HG02759 (cell line): Measurements from ENCODE around the gene ENDOV.

Experiments used
- ATAC-seq: cut with Tn5 transposase; IDR thresholded peaks from one replicate; pipeline ENCODE4 v1.9.1; 2021; ENCODE audit warnings: mild to moderate bottlenecking, moderate library complexity; ENCODE audit not compliant: unreplicated experiment

The ENDOV gene

DNA sequence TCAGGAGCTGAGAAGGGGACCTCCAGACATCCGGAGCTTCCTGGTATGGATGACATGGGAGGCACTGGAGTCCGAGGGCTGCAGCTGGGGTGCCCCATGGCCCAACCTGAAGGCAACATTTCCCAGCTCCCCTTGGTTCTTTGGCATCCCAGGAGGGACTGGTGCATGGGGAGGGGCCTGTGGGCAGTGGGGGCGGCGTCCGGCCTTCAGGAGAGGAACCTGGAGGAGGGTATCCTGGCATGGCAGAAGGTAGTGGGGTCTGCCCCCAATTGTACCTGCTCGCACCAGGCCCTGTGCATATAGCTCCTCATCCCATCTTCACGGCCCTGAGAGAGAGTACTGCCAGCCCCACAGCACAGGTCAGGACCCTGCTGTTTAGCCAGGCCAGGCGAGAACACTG, 49.5 kb downstream of the ENDOV start:
- no peak for ATAC-seq

DNA sequence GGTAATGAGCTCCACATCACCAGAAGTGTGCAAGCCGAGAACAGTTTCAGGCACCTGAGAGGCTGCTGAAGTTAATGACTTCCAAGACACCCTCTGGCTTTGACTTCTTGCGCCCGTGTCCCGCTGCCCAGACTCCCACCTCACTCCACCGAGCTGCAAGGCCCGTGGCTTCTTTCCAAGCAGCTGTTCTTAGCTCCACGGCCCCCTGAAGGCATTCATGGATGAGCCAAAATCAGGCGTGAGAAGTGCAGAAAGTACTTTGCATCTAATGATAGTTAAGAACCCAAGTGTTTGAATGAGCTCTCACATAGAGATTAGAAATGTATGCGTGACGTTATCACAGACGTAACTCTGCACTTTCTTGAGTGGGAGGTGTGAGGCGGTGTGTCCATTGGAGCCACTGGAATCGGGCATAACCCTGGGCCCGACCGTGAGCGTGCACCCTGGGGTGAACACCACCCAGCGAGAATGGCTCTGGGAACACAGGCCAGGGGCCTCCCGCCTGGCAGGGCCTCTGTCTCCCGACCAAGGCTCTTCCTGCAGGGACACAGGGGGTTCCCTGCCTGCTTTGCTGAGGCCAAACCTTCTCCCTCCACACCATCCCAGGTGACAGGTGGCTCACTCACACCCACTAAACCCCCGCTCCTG, 50.5 kb downstream of the ENDOV start:
- ATAC-seq = no peak

DNA sequence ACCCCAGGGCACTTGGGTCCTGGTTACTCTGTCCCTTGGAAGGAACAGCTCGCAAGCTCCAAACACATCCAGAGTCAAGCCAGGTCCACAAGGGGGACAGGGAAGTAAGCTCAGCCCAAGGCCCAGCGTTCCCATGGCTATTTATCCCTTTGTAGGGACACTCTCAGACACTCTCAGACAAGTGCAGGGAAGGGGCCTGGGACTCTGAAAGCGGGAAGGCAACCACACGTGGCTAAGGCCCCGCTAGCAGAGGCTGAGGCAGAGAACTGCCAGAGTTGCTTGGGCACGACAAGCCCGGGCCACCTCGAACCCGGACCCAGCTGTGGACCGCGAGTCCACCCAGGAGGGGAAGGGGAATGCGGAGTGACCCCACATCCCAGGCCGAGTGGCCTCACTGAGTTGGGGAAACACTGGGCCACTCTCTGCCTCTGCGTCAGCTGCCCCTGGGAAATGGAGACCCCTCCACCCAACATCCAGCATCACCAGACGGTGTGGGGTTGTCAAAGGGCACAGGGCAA, 51.3 kb downstream of the ENDOV start:
- no peak for ATAC-seq

DNA sequence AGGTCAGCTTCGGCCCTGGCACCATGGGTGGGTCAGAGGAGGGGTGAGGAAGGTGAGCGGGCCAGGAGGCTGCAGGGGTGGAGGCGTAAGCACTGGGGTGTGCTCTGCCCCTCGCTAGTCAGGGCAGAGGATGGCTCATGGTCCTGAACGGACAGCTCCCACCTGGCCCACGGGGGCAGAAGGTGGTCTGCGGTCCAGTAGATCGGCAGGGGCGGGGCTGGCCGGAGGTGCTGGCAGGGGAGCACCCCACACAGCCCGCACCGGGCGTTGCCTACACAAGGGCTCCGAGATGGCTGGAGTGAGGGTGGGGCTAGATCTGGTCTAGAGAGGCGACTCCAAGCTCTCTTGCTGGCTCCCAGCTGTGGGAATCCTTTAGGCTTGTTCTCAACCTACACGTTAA, 53.3 kb downstream of the ENDOV start:
- no peak for ATAC-seq

DNA sequence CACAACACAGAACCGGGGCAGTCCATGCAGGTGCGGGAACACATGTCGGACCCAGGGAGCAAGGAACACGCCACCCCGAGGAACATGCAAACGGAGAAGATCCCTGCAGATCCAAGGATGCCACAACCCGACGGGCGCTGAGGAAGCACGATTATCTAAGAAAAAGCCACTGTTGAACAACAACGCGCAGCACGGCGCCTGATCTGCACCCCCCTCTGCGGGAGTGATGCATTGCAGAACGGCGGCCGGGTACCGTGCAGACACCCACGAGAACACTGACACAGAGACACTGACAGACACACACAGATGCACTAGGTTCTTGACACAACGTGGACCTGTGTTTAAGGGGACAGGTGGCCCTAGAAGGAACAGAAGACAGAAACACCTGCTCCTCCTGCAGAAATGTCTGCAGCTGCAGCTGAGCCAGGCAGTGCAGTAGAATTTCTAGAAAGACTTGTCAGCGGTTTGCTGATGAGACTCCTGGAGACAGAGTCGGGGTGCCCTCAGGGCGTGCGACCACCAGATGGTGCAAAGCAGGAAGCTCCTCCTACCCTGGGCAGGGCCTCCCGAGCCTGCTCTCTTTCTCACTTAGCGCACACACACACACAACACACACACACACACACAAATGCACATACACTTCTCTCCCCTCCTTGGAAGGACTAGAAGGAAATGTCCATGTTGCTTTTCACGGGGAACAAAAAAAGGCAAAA, 54.0 kb downstream of the ENDOV start:
- no peak for ATAC-seq

DNA sequence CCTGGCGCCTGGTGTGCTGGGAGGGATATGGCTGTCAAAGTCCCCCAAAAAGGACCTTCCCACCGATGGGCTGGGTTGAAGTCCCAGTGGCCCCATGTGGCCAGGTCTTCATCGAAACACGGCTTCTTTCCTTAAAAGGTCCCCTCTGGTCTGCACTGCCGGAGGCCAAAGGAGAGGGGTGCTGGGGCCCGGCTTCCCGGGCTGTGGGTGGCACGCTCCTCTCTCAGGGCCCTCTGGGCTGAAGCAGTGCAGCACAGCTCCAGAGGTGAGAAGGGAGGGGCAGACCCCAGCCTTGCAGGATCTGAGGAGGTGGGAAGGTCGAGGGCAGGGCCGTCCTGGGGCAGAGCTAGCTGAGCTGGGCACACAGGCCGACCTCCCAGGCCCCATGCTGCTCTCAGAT, 54.7 kb downstream of the ENDOV start:
- ATAC-seq = no peak

DNA sequence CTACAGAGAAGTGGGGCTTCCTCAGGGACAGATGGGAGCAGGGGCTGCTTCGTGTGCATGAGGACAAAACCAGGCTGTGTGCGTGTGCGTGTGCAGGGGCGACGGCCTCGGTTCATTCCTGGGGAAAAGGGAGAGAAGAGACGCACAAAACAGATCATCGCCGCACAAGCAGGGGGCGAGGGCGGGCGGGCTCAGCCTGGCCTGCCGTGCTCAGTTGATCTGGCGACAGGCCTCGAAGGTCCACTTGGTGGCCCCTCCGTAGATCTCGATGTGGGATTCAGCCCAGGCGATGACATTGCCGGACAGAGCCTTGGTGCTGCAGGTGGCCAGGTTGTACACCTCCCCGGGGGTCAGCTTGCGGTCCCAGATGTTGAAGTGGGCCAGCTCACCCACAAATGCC, 55.6 kb downstream of the ENDOV start:
- no peak for ATAC-seq

DNA sequence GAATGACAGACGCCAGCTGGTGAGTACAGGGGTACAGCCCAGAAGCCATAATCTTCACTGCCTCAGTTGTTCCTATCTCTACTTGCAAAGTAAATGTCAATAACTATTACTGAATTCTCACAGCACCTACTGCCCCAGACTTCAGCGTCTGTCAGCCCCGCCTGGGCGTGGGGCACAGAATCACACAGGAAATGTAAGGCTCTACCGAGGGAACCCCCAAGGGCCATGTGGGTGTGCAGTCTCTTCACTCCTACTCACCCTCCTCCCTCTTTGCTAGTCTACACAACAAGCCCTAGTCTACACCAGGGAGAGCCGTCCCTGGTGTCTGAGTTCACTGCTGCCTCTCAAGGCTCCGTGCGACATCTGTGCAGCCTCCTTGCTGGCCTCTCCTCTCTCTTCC, 57.0 kb downstream of the ENDOV start:
- no peak for ATAC-seq

DNA sequence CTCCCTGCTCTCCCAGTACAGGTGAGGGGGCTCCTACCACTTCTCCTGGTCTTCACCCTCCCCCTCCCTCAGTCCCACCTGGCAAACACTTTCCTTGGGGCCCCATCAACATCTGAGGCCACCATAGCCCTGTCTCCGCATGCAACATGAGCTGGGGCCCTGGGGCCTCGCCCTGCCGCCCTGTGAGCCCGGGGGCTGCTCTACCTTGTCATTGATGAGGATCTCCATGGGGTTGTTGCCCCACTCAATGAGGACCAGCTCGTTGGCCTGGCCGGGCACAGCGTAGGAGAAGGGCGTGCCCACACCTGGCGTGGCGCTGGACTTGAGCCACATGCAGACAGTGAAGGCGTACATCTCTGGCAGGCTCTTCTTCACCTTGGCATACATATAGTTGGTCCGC, 58.0 kb downstream of the ENDOV start:
- ATAC-seq = no peak

DNA sequence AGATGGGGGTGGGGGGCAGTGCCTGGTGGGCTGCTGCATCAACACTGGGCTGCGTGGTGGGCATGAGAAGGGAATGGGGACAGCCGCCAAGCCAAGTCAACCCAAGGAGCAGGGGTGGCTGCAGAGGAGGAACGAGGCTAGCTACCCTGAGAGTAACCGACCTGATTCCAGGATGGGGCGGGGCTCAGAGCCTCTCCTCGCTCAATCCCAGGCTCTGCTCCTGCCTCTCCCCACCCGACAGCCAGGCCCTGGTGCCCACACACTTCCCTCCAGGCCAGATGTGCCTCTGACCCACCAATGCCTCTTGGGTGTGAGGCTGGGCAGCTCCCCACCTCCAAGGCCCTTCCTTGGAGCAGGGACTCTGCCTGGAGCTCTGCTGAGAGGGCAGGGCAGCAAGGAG, 58.7 kb downstream of the ENDOV start:
- no peak for ATAC-seq

DNA sequence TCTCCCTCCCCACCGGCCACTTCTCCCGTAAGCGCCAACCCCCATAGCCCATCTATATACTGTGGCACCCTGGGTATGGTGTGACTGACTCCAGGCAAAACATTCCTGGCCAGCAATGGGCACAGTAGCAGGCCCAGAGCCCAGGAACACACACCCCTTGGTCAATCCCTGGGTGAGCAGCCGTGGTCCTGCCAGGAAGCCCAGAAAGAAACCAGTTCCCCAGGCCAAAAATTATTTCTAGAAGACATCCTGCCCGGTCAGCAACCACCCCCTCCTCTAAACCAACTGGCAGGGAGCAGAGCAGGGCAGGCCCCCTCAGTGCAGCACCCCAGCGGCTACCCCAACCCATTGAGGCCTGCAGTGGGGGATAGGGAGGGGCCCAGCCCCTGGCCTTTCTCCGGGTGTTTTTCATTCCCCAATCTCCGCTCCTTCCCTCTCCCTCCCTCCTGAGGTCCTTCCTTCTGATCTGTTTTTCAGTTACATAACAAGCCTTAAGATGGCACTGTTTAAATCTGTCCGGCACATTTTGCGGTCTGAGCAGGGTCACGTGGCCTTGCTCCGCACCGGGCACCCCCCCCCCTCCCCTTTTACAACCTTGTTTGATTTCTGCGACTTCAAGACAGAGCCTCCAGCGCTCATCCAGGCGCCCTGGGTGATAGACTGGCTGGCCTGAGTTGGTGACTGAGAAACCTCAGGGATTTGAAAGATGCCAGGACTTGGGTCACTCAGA, 59.4 kb downstream of the ENDOV start:
- ATAC-seq = no peak

DNA sequence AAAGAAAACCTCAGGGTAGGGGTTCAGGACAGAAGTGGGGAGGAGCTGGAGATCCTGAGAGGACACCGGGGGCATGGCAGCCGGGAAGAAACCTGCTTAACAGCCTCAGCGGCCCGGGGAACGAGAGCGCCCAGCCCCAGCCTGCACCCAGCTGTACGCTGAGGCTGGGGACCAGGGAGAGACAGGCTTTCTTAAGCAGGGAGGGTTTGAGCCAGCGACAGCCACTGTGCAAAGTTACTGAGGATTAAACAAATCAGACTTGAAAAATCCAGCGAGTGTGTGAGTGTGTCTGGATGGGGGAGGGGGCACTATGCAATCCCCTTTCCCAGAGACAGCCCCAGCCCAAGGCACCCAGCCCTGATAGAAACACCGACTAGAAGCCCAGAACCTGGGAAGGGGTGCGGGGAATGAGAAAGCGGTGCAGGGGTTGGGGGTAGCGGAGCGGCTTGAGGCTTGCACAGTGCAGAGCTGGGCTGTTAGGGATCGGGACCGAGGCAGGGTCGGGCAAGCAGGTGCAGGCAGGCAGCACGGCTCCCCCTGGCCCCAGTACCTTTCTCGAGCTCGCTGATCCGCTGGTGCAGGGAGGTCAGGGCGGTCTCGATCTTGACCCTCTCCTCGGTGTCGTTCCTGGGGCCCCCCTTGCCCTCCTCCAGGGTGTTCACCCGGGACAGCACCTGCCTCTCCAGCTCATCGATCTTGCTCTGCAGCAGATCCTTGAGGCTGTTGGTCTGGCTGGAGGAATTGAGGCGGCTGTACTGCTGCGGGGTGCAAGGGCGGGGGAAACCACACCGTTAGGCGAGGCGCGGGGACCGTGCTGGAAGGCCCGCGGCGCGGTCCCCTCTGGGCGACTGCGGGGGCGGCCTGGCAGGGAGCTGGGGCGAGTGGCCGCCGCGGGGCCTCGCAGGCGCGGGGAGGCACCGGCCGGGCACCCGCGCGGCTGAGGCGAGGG, 60.3 kb downstream of the ENDOV start:
- ATAC-seq = no peak

DNA sequence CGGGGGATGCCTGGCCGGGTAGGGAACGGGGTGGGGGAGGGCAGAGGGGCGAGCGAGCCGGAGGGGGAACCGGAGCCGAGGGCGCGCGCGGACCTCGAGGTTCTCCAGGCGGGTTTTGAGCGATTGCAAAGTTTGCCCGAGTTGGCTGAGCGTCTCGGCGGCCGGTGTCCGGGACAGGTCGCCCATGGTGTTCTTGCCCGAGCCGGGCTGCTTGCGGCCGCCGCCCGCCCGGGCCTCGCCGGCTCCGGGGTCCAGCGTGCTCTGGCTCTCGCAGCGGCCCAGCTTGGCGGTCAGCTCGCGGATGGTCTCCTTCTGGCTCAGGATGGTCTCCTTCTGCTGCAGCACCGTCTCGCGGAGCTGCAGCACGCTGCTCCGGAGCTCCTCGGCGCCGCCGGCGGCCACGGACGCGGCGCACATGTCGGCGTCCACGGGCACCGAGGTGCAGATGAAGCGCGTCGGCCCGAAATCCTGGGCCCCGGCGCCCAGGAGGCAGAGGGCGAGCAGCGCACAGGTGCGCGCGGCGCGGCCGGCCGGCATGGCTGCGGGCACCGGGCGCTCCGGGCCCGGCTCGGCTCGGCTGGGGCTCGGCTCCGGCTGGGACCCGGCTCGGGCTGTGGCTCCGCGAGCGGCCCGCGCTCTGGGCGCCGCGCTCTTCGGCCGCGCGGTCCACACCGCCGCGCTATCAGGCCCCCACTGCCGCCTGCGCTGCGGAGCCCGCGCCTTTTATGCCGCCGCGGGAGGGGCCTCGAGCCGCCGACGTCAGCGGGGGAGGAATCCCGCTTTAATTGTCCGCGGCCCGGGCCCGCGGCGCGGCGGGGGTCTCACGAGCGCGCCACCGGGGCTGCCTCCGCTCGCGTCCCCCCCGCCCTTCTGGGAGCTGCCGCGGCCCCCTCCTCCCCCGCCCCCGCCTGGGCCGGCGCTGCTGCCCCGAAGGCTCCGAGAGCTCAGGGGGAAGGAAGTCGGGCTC, 61.2 kb downstream of the ENDOV start, which contains the start of gene NPTX1:
Gene NPTX1, minus strand, starts transcription at position 698 of the 967 bp plus-strand sequence. Its CDS starts 161 bp downstream, at position 537.
- no peak for ATAC-seq

DNA sequence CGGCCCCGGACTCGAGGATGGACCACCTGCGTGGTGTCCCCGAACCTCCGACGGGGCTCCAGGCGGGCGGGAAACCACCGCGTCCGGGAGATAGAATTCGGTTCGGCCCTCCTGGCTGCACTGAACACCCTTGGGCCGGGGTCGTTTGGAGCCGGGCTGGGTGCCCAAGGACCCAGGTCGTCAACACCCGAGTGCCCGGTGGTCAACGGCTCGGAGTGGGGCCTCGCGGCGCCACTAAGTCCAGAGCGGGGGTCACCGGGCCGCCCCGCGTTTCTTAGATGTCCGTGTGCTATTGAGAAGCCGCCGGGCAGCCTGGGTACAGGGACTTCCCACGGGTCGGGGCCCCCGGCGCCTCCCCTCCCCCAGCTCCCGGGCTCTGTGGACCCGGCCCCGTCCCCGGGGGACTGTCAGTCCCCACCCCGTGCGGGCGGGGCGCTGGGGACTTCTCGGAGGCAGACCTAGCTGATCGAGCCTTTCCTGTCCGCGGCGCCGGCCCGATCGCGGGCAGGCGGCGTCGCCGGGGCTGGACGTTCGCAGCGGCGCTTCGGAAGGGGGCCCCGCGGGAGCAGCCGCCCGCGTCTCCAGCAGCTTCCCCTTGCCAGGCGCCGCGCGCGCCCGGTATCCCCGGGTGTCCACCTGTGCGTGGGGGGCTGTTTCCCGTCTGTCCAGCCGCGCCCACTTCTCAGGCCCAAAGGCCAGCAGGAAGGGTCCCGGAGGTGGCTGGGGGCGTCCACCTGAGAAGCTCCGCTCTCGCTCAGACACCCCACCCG, 62.1 kb downstream of the ENDOV start:
- ATAC-seq = no peak

DNA sequence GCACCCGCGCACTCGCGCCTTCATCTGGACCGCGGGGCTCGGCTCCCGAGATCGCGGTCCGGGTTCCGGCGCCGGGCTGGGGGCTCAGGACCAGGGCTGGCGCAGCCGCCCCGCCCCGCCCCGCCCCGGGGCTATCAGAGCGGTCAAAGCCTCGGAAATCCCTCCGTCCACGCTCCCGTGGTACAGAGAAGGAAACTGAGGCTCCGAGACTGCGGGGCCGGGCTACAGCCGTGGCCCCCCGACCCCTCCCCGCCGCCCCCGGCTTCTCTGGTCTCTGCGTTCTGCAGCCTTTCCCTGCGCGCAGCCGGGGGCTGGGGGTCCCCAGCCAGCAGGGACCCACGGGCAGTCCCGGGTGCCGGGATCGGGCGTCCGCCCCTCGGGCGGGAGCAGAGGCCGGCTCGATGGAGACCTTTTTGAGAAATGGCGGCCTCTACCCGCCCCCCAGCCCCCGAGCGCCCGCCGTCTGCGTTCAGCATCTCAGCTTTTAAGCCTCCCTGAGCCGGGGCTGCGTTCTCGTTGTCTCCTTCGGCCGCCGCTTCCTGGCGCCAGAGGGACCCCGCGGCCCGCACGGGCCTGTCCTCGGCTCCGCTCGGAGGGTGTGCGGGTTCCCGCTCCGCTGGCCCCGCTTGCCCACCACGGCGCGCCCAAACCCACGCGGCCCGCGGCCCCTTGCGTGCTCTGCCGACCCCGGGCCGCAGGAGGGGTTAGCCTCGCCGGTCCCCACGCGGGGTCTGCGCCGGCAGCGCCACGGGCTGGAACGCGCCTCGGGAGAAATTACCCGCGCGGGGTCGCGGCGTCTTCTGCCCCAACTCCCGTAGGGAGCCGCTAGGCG, 62.9 kb downstream of the ENDOV start:
- no peak for ATAC-seq

DNA sequence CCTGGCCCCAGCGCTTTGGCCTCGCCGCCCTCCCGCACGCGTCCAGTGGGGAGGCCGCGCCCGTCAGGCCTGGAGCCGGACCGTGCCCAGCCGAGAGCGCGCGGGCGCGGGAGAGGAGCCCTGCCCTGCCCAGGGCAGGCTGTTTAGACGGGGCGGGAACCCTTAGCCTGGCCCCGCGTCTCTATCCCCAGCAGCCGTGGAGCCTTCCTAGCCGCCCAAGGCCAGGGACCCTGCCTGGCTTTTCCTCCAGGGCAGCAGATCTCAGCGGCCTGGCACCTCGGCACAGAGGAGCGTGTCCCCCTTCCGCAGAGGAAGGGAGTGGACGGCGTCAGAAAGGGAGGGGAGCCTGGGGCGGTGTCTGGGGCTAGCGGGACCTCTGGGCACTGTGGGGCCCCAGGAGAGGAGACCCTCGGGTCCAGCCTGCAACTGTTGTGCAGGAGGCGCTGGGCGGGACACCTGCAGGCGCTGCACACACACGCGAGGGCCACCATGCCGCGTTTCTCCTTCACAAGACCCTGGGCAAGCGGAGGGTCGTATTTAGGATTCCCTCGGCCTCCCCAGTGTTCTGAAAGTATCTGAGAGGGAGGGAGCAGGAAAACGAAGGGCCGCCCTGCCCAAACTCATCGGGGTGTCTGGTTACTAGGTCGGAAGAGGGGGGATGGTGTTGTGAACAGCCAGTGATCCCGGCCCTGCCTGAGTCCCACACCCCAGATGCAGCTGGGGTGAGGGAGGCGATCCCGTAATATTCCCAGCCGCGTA, 63.7 kb downstream of the ENDOV start:
- no peak for ATAC-seq

DNA sequence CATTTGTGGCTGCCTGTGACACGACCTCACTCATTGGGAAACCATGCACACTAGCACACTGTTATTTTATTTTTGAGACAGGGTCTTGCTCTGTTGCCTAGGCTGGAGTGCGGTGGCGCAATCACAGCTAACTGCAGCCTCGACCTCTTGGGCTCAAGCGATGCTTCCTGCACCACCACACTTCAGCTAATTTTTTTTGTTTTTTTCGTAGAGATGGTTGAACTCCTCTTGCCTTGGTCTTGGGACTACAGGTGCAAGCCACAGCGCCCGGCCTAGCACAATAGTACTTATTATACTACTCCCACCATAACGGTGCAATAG, 64.2 kb downstream of the ENDOV start:
- ATAC-seq = no peak
